ENCODE measurements around the gene RAET1L. TPM values are rescaled to one million over a fixed set of nuclear protein-coding genes. Genes with fewer than 3 reads are reported as not detected.

Gene RAET1L
- total RNA-seq, 4 donors from 2014 or later: not detected

DNA sequence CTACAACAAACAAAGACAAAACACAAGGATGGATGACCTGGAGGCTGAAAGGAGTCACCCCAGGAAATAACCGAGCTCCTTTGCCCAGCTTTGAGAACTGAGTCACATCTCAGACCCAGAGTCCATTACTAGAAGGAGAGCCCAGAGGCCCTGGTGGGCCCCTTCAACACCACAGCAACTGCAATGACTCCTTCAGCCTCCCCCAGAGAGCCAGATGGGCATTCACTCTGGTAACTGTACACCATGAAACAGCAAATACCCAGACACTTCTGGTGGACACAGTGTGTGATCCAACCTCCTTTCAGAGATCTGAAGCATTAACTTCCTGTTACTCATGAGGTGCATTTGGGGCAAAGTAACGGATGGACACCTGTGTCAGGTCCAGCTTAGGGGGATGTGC is 22.6 kb downstream of the RAET1L start:
- Histone ChIP-seq H3K36me3 (no peaks in the 10 kb centered on the region), H3K27me3 (peaks cover 0 to 8% of the 10 kb centered on the region in 2 donors), H3K9me3 (no peaks in the 10 kb centered on the region), H3K4me1 (peaks cover 0 to 12% (median 0%) of the 10 kb centered on the region in 4 donors), H3K4me3 (no peak overlapping the region), H3K27ac (no peak overlapping the region)
- TF ChIP-seq, protein P1, sequence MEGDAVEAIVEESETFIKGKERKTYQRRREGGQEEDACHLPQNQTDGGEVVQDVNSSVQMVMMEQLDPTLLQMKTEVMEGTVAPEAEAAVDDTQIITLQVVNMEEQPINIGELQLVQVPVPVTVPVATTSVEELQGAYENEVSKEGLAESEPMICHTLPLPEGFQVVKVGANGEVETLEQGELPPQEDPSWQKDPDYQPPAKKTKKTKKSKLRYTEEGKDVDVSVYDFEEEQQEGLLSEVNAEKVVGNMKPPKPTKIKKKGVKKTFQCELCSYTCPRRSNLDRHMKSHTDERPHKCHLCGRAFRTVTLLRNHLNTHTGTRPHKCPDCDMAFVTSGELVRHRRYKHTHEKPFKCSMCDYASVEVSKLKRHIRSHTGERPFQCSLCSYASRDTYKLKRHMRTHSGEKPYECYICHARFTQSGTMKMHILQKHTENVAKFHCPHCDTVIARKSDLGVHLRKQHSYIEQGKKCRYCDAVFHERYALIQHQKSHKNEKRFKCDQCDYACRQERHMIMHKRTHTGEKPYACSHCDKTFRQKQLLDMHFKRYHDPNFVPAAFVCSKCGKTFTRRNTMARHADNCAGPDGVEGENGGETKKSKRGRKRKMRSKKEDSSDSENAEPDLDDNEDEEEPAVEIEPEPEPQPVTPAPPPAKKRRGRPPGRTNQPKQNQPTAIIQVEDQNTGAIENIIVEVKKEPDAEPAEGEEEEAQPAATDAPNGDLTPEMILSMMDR (IDR thresholded peaks at IDR 0.05): no peak
- TF ChIP-seq POLR2A (IDR thresholded peaks at IDR 0.05): no peak
- no peak for DNase-seq

DNA sequence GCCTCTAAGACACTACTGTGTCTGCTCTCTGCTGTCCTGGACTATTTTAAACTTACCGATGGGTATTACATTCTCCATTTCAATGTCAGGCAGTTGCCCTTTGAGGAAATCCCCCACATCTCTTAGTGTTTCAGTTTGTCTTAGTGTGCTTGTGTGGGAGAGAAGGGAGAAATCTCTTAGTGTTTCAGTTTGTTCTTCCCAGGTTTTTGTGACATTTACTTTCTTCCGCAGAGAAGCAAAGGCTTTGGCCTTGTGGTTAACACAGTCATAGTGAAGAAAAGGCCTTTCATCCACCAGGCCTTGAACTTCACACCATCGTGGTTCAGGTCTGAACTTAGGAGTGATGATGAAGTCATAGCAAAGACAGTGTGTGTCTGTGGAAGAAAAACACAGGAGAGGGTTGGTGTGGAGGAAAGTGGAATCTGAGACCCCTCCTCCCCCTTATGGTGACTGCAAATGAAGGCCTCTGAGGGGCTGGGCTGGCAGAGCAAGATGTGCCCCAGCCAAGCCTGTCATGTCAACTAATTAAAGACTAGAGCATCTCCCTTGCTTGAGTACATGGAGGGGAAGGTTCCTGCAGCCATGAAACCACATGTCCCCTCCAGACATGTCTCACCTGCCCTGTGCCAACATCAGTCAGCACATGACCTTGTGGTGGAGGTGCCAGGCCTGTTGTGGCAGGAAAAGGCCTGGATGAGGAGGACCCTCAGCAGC is 23.9 kb downstream of the RAET1L start:
- Histone ChIP-seq H3K4me3 (no peak overlapping the region), H3K27me3 (peaks cover 0 to 8% of the 10 kb centered on the region in 2 donors), H3K9me3 (no peaks in the 10 kb centered on the region), H3K4me1 (peaks cover 0 to 12% (median 0%) of the 10 kb centered on the region in 4 donors), H3K36me3 (no peaks in the 10 kb centered on the region), H3K27ac (no peak overlapping the region)
- DNase-seq: no peak
- TF ChIP-seq, protein P1 (IDR thresholded peaks at IDR 0.05): no peak
- TF ChIP-seq POLR2A (IDR thresholded peaks at IDR 0.05): no peak

- H3K27me3 ChIP-seq: peaks cover 0 to 8% of the 10 kb centered on the region in 2 donors
- no peaks in the 10 kb centered on the region for H3K9me3 ChIP-seq
- no peak overlapping the region for H3K4me3 ChIP-seq
- no peak overlapping the region for H3K27ac ChIP-seq
- no peak for TF ChIP-seq POLR2A (IDR thresholded peaks at IDR 0.05)
- TF ChIP-seq, protein P1 (IDR thresholded peaks at IDR 0.05): no peak
- H3K4me1 ChIP-seq: peaks cover 0 to 4% (median 0%) of the 10 kb centered on the region in 4 donors
- no peak for DNase-seq
- H3K36me3 ChIP-seq: no peaks in the 10 kb centered on the region
Observed at GRCh38 chr6:149999636-150000035, 25.7 kb downstream of the RAET1L start.

- no peak for DNase-seq
- Histone ChIP-seq H3K27ac (no peak overlapping the region), H3K9me3 (no peaks in the 10 kb centered on the region), H3K4me3 (no peak overlapping the region), H3K36me3 (no peaks in the 10 kb centered on the region), H3K27me3 (peaks cover 0 to 14% of the 10 kb centered on the region in 2 donors), H3K4me1 (peaks cover 0 to 5% (median 0%) of the 10 kb centered on the region in 4 donors)
- no peak for TF ChIP-seq POLR2A (IDR thresholded peaks at IDR 0.05)
- TF ChIP-seq, protein P1 (IDR thresholded peaks at IDR 0.05): no peak
Observed at GRCh38 chr6:149995971-149996370, 29.4 kb downstream of the RAET1L start.

DNA sequence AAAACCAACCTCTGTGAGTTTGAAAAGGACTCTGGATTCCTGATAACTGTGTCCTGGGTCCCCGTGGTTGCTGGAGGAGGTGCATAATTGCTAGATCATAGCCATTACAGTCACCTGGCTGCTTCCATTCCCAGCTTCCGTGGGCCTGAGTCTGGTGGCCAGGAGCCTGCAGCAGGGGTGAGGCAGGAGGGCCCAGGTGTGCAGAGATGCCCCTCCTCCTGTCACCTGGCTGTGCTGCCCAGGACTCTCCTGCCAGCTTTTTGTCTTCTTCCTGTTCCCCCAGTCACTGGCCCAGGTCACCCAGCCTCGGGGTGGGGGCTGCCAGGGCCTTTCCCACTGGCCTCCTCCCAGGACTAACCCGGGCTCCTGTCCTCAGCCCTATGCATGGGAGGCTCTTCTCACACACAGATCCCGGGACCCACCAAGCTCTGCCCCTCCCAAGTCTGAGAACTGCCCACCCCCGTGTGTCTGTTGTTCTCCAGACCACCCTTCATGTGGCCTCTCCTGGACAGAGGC is 30.0 kb downstream of the RAET1L start:
- no peaks in the 10 kb centered on the region for H3K36me3 ChIP-seq
- peaks cover 0 to 12% (median 1%) of the 10 kb centered on the region in 4 donors for H3K4me1 ChIP-seq
- H3K9me3 ChIP-seq: no peaks in the 10 kb centered on the region
- DNase-seq: no peak
- no peak overlapping the region for H3K4me3 ChIP-seq
- H3K27ac ChIP-seq: no peak overlapping the region
- peaks cover 0 to 19% of the 10 kb centered on the region in 2 donors for H3K27me3 ChIP-seq
- TF ChIP-seq POLR2A (IDR thresholded peaks at IDR 0.05): no peak
- TF ChIP-seq, protein P1 (IDR thresholded peaks at IDR 0.05): no peak

All from Peyer's patch (tissue), 4 donors.